Measurements from ENCODE around the gene NPIPA5. TPM values are rescaled to one million over a fixed set of nuclear protein-coding genes. Genes with fewer than 3 reads are reported as not detected.
"Not testable (repeated sequence)": the region's sequence is repeated elsewhere in the genome, so short reads cannot be mapped to it uniquely, and the experiment has no call there.

NPIPA5 gene
- total RNA-seq, 3 donors from 2014 or later (not counting 1 experiment from before 2014, with no cell fraction given), result 1.0 to 19.6 (median 9.5) TPM

- ATAC-seq; intact Hi-C loops (cut with micrococcal nuclease); H3K27me3 ChIP-seq (ENCODE audit: control insufficient read depth, insufficient read depth, low read length); H3K9me3 ChIP-seq (ENCODE audit: control insufficient read depth, insufficient read depth, low read length); H3K4me1 ChIP-seq (ENCODE audit: control insufficient read depth, insufficient read depth, low read length); H3K27ac ChIP-seq (ENCODE audit: low read length); H3K9me3 Mint-ChIP-seq; H3K4me3 ChIP-seq (ENCODE audit: low read length); H3K36me3 Mint-ChIP-seq; H3K27me3 Mint-ChIP-seq (ENCODE audit: low read depth in 2 of 2); H3K36me3 ChIP-seq (ENCODE audit: control insufficient read depth, insufficient read depth, low read length); H3K4me1 Mint-ChIP-seq; H3K4me3 Mint-ChIP-seq; DNase-seq; H3K27ac Mint-ChIP-seq: not testable (repeated sequence)
- WGBS (ENCODE audit: insufficient coverage), result no CpG with 5 or more reads among the region's 2 CpGs
These were observed 56.9 kb downstream of the NPIPA5 start for GRCh38 chr16:15321221-15321620.

- DNase-seq; H3K9me3 Mint-ChIP-seq; H3K36me3 ChIP-seq (ENCODE audit: control insufficient read depth, insufficient read depth, low read length); H3K9me3 ChIP-seq (ENCODE audit: control insufficient read depth, insufficient read depth, low read length); H3K27ac ChIP-seq (ENCODE audit: low read length); H3K4me1 ChIP-seq (ENCODE audit: control insufficient read depth, insufficient read depth, low read length); H3K4me3 ChIP-seq (ENCODE audit: low read length); H3K36me3 Mint-ChIP-seq; H3K27me3 Mint-ChIP-seq (ENCODE audit: low read depth in 2 of 2); H3K4me3 Mint-ChIP-seq; intact Hi-C loops (cut with micrococcal nuclease); H3K27me3 ChIP-seq (ENCODE audit: control insufficient read depth, insufficient read depth, low read length); H3K27ac Mint-ChIP-seq; H3K4me1 Mint-ChIP-seq; ATAC-seq: not testable (repeated sequence)
- 100% methylated on average over 1 of the region's 1 CpG for WGBS (ENCODE audit: insufficient coverage)
These were observed 63.5 kb downstream of the NPIPA5 start for GRCh38 chr16:15314562-15314961.

Other genes with a start within 250 kb of the NPIPA5 start
- gene MPV17L, start 17.5 kb upstream of the NPIPA5 start, total RNA-seq, result under 1 TPM in 2 of 3 donors, not detected in 1; 0.07 to 0.12 TPM
- gene BMERB1, start 56.3 kb upstream of the NPIPA5 start, total RNA-seq, result 1 to 10 TPM; 3.7 to 6.7 (median 4.5) TPM

Measured in natural killer cell (primary cell).